Measurements from ENCODE around the gene GPR26. TPM values are rescaled to one million over a fixed set of nuclear protein-coding genes. Genes with fewer than 3 reads are reported as not detected.
"Not testable (repeated sequence)": the region's sequence is repeated elsewhere in the genome, so short reads cannot be mapped to it uniquely, and the experiment has no call there.

The GPR26 gene
- total RNA-seq, 6 experiments from 2014 or later: not detected

- intact Hi-C loops (cut with DNase I): no loop called here
These were observed 58.6 kb downstream of the GPR26 start for GRCh38 chr10:123724747-123725146.

GRCh38 chr10:123726381-123726780, 60.2 kb downstream of the GPR26 start:
- Histone ChIP-seq H3K4me1 (no peaks in the 10 kb centered on the region), H3K9me3 (no peaks in the 10 kb centered on the region), H3K36me3 (no peaks in the 10 kb centered on the region), H3K27me3 (no peaks in the 10 kb centered on the region), H3K27ac (no peak overlapping the region), H3K4me3 (no peak overlapping the region)
- DNase-seq (no peak), ATAC-seq (no peak)
- 45% methylated on average over 1 of the region's 3 CpGs for WGBS (ENCODE audit: insufficient coverage, low coverage, low lambda C conversion rate, missing lambda C conversion rate)
- intact Hi-C loops (cut with DNase I): no loop called here
- TF ChIP-seq POLR2A (IDR thresholded peaks at IDR 0.05): no peak
- TF ChIP-seq CTCF (IDR thresholded peaks at IDR 0.05): no peak

More at GRCh38 chr10:123724747-123725146, 58.6 kb downstream of the GPR26 start:
- no peak for DNase-seq
- Histone ChIP-seq H3K9me3 (no peaks in the 10 kb centered on the region), H3K36me3 (no peaks in the 10 kb centered on the region), H3K4me1 (no peaks in the 10 kb centered on the region), H3K4me3 (no peak overlapping the region), H3K27ac (no peak overlapping the region), H3K27me3 (no peaks in the 10 kb centered on the region)
- ATAC-seq: peak in 1 of 4 donors; percentile 19
- 67% methylated on average over 10 of the region's 12 CpGs for whole genome bisulfite sequencing (ENCODE audit: insufficient coverage, low coverage, low lambda C conversion rate, missing lambda C conversion rate)
- no peak for TF ChIP-seq POLR2A (IDR thresholded peaks at IDR 0.05)
- TF ChIP-seq CTCF (IDR thresholded peaks at IDR 0.05): no peak

GRCh38 chr10:123726836-123727235, 60.7 kb downstream of the GPR26 start:
- no peaks in the 10 kb centered on the region for H3K4me1 ChIP-seq
- intact Hi-C loops (cut with DNase I): no loop called here
- DNase-seq (no peak), ATAC-seq (no peak)
- H3K36me3 ChIP-seq: no peaks in the 10 kb centered on the region
- no peak overlapping the region for H3K27ac ChIP-seq
- no peaks in the 10 kb centered on the region for H3K27me3 ChIP-seq
- TF ChIP-seq POLR2A (IDR thresholded peaks at IDR 0.05): no peak
- TF ChIP-seq CTCF (IDR thresholded peaks at IDR 0.05): no peak
- WGBS (ENCODE audit: insufficient coverage, low coverage, low lambda C conversion rate, missing lambda C conversion rate): 54% methylated on average over 2 of the region's 2 CpGs
- H3K9me3 ChIP-seq: no peaks in the 10 kb centered on the region
- no peak overlapping the region for H3K4me3 ChIP-seq

- no peak overlapping the region for H3K27ac ChIP-seq
- DNase-seq: no peak
- no peaks in the 10 kb centered on the region for H3K27me3 ChIP-seq
- no peak overlapping the region for H3K4me3 ChIP-seq
- no peaks in the 10 kb centered on the region for H3K36me3 ChIP-seq
- ATAC-seq: no peak
- 55% methylated on average over 5 of the region's 6 CpGs for WGBS (ENCODE audit: insufficient coverage, low coverage, low lambda C conversion rate, missing lambda C conversion rate)
- no peaks in the 10 kb centered on the region for H3K9me3 ChIP-seq
- intact Hi-C loops (cut with DNase I): no loop called here
- TF ChIP-seq CTCF (IDR thresholded peaks at IDR 0.05) (no peak), POLR2A (IDR thresholded peaks at IDR 0.05) (no peak)
- H3K4me1 ChIP-seq: no peaks in the 10 kb centered on the region
These were observed 63.4 kb downstream of the GPR26 start for GRCh38 chr10:123729523-123729922.

- H3K4me1 ChIP-seq; H3K27ac ChIP-seq; H3K4me3 ChIP-seq; H3K27me3 ChIP-seq; intact Hi-C loops (cut with DNase I); H3K36me3 ChIP-seq; ATAC-seq; DNase-seq; H3K9me3 ChIP-seq: not testable (repeated sequence)
- 34% methylated on average over 4 of the region's 4 CpGs for WGBS (ENCODE audit: insufficient coverage, low coverage, low lambda C conversion rate, missing lambda C conversion rate)
These were observed 70.8 kb downstream of the GPR26 start for GRCh38 chr10:123736917-123737316.
